Large intestine (tissue), 3 donors: Measurements from ENCODE around the gene AURKB. TPM values are rescaled to one million over a fixed set of nuclear protein-coding genes. Genes with fewer than 3 reads are reported as not detected.

ENCODE experiments used
- DNase-seq, 2 donors: peaks; one replicate each; pipeline versions ENCODE4 v3.0.0 to v3.0.0-alpha.2; 2013
- H3K27ac ChIP-seq: one replicate; pipeline ENCODE4 v1.5.1; 2013; ENCODE audit warnings: low read length
- H3K27me3 ChIP-seq: 2 replicates; pipeline ENCODE4 v1.6.1; 2013; ENCODE audit warnings: low read length; ENCODE audit not compliant: control insufficient read depth, insufficient read depth
- H3K36me3 ChIP-seq: 2 replicates; pipeline ENCODE4 v1.6.1; 2013; ENCODE audit warnings: low read length; ENCODE audit not compliant: control insufficient read depth, insufficient read depth
- H3K4me1 ChIP-seq: one replicate; pipeline ENCODE4 v1.6.1; 2013; ENCODE audit warnings: low read length; ENCODE audit not compliant: control insufficient read depth, insufficient read depth
- H3K4me3 ChIP-seq: one replicate; pipeline ENCODE4 v1.5.1; 2013; ENCODE audit warnings: low read length
- H3K9me3 ChIP-seq: one replicate; pipeline ENCODE4 v1.6.1; 2013; ENCODE audit warnings: mild to moderate bottlenecking, low read depth, low read length, moderate library complexity; ENCODE audit not compliant: control insufficient read depth
- WGBS: methylation state at CpG from one replicate; pipeline ENCODE4 v1.1.5; 2013; ENCODE audit warnings: low lambda C conversion rate; ENCODE audit not compliant: insufficient coverage; 5-methylcytosine and 5-hydroxymethylcytosine counted together
- polyA plus RNA-seq: library from polyadenylated mRNA; unstranded; fragments of 120-200 nt; gene quantifications from one replicate; pipeline ENCODE4 v1.2.1, GENCODE V29; 2013

AURKB gene
- polyA plus RNA-seq, 1 donor = 22.6 TPM

GRCh38 chr17:8187517-8188262 is 22.7 kb downstream of the AURKB start:
- Histone ChIP-seq H3K4me3 (peak overlapping the region; percentile 82), H3K9me3 (no peaks in the 10 kb centered on the region), H3K36me3 (no peaks in the 10 kb centered on the region), H3K27ac (peak overlapping the region; percentile 97), H3K4me1 (peaks cover 30% of the 10 kb centered on the region), H3K27me3 (no peaks in the 10 kb centered on the region)
- DNase-seq = peak; percentile 93 to 97
- WGBS = 7% methylated on average over 3 of the region's 25 CpGs

- peaks cover 27% of the 10 kb centered on the region for H3K4me1 ChIP-seq
- peak overlapping the region; percentile 82 for H3K4me3 ChIP-seq
- H3K9me3 ChIP-seq = no peaks in the 10 kb centered on the region
- H3K27me3 ChIP-seq = no peaks in the 10 kb centered on the region
- peak overlapping the region; percentile 97 for H3K27ac ChIP-seq
- DNase-seq = peak; percentile 92 to 95
- 0% methylated on average over 2 of the region's 32 CpGs for WGBS
- no peaks in the 10 kb centered on the region for H3K36me3 ChIP-seq
Observed at GRCh38 chr17:8186787-8187516, 23.4 kb downstream of the AURKB start.

GRCh38 chr17:8186446-8186786 is 24.0 kb downstream of the AURKB start:
- H3K36me3 ChIP-seq = no peaks in the 10 kb centered on the region
- H3K4me1 ChIP-seq = peaks cover 23% of the 10 kb centered on the region
- H3K9me3 ChIP-seq = no peaks in the 10 kb centered on the region
- peak overlapping the region; percentile 82 for H3K4me3 ChIP-seq
- no peaks in the 10 kb centered on the region for H3K27me3 ChIP-seq
- no peak for DNase-seq
- H3K27ac ChIP-seq = peak overlapping the region; percentile 97
- no CpG with 5 or more reads among the region's 23 CpGs for WGBS

- DNase-seq = peak; percentile 75 to 78
- H3K4me3 ChIP-seq = peak overlapping the region; percentile 82
- H3K4me1 ChIP-seq = peaks cover 21% of the 10 kb centered on the region
- no peaks in the 10 kb centered on the region for H3K27me3 ChIP-seq
- peak overlapping the region; percentile 97 for H3K27ac ChIP-seq
- no peaks in the 10 kb centered on the region for H3K9me3 ChIP-seq
- no peaks in the 10 kb centered on the region for H3K36me3 ChIP-seq
- WGBS = no CpG with 5 or more reads among the region's 44 CpGs
Observed at GRCh38 chr17:8185582-8186445, 24.6 kb downstream of the AURKB start.

- Histone ChIP-seq H3K4me1 (peaks cover 26% of the 10 kb centered on the region), H3K4me3 (peak overlapping the region; percentile 80), H3K27me3 (no peaks in the 10 kb centered on the region), H3K27ac (peak overlapping the region; percentile 73), H3K36me3 (no peaks in the 10 kb centered on the region), H3K9me3 (no peaks in the 10 kb centered on the region)
- WGBS = no CpG with 5 or more reads among the region's 19 CpGs
- peak in 1 of 2 donors; percentile 47 for DNase-seq
Observed at GRCh38 chr17:8176998-8177731, 33.2 kb downstream of the AURKB start.

GRCh38 chr17:8176197-8176940 is 34.0 kb downstream of the AURKB start, which contains the start of gene TMEM107:
TMEM107 (minus strand) TSS chr17:8176380; CDS start chr17:8176286, 94 bp downstream.
- Histone ChIP-seq H3K27me3 (no peaks in the 10 kb centered on the region), H3K4me1 (peaks cover 26% of the 10 kb centered on the region), H3K27ac (peak within 1 kb of the TSS; percentile 73), H3K36me3 (no peaks in the 10 kb centered on the region), H3K9me3 (no peaks in the 10 kb centered on the region), H3K4me3 (peak within 1 kb of the TSS; percentile 80)
- peak; percentile 88 to 90 for DNase-seq
- no CpG with 5 or more reads among the region's 56 CpGs for WGBS

GRCh38 chr17:8175795-8176196 is 34.6 kb downstream of the AURKB start:
- Histone ChIP-seq H3K9me3 (no peaks in the 10 kb centered on the region), H3K36me3 (no peaks in the 10 kb centered on the region), H3K27ac (peak overlapping the region; percentile 73), H3K4me3 (peak overlapping the region; percentile 80), H3K4me1 (peaks cover 26% of the 10 kb centered on the region), H3K27me3 (no peaks in the 10 kb centered on the region)
- no peak for DNase-seq
- no CpG with 5 or more reads among the region's 11 CpGs for WGBS

- H3K27me3 ChIP-seq = no peaks in the 10 kb centered on the region
- H3K27ac ChIP-seq = peak overlapping the region; percentile 79
- 0% methylated on average over 1 of the region's 14 CpGs for WGBS
- DNase-seq = no peak
- peaks cover 26% of the 10 kb centered on the region for H3K4me1 ChIP-seq
- no peaks in the 10 kb centered on the region for H3K36me3 ChIP-seq
- peak overlapping the region; percentile 35 for H3K4me3 ChIP-seq
- no peaks in the 10 kb centered on the region for H3K9me3 ChIP-seq
Observed at GRCh38 chr17:8173871-8174322, 36.5 kb downstream of the AURKB start.
